ENCODE data around the gene TMEM198.

Gene TMEM198

GRCh38 chr2:219515874-219516629 is 27.8 kb upstream of the TMEM198 start:
- TF ChIP-seq, protein P1, sequence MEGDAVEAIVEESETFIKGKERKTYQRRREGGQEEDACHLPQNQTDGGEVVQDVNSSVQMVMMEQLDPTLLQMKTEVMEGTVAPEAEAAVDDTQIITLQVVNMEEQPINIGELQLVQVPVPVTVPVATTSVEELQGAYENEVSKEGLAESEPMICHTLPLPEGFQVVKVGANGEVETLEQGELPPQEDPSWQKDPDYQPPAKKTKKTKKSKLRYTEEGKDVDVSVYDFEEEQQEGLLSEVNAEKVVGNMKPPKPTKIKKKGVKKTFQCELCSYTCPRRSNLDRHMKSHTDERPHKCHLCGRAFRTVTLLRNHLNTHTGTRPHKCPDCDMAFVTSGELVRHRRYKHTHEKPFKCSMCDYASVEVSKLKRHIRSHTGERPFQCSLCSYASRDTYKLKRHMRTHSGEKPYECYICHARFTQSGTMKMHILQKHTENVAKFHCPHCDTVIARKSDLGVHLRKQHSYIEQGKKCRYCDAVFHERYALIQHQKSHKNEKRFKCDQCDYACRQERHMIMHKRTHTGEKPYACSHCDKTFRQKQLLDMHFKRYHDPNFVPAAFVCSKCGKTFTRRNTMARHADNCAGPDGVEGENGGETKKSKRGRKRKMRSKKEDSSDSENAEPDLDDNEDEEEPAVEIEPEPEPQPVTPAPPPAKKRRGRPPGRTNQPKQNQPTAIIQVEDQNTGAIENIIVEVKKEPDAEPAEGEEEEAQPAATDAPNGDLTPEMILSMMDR (IDR thresholded peaks at IDR 0.05; ENCODE audit: unreplicated experiment in 3 of 3): no peak
- Mint-ChIP-seq H3K4me3 (peak overlapping the region in 2 of 3 experiments; percentile 1 to 47), H3K27ac (no peak overlapping the region), H3K36me3 (ENCODE audit: low read depth) (no peaks in the 10 kb centered on the region), H3K27me3 (ENCODE audit: low read depth) (peaks cover 70% of the 10 kb centered on the region), H3K9me3 (no peaks in the 10 kb centered on the region), H3K4me1 (peaks cover 71% of the 10 kb centered on the region)

DNA sequence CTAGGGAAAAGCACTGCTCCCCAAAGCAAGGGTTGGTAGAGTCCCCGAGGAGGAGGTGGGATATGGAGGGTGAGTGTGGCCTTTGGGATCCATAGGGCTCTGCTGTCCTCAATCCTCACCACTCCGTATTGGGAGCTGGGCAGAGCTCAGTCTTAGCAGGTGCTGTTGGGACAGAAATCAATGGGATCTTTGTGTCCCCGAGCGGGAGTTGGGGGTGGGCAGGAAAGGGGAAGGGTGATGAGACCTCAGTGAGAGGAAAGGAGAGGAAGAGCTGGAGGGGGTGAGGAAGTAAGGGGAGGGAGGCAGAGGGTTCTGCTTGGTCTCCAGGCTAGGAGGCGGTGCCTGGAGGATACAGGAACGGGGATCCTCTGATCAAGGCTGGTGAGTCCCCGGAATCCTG is 26.9 kb upstream of the TMEM198 start:
- H3K9me3 Mint-ChIP-seq: no peaks in the 10 kb centered on the region
- peaks cover 62% of the 10 kb centered on the region for H3K27me3 Mint-ChIP-seq (ENCODE audit: low read depth)
- TF ChIP-seq, protein P1 (IDR thresholded peaks at IDR 0.05; ENCODE audit: unreplicated experiment in 3 of 3): no peak
- H3K4me3 Mint-ChIP-seq: peak overlapping the region in 1 of 3 experiments; percentile 47
- H3K36me3 Mint-ChIP-seq (ENCODE audit: low read depth): no peaks in the 10 kb centered on the region
- H3K4me1 Mint-ChIP-seq: peaks cover 78% of the 10 kb centered on the region
- H3K27ac Mint-ChIP-seq: no peak overlapping the region

- Mint-ChIP-seq H3K4me1 (peaks cover 76% of the 10 kb centered on the region), H3K27ac (peak overlapping the region; percentile 21 to 37 (median 36)), H3K4me3 (peak overlapping the region in 2 of 3 experiments; percentile 6 to 18), H3K9me3 (no peaks in the 10 kb centered on the region), H3K36me3 (ENCODE audit: low read depth) (no peaks in the 10 kb centered on the region), H3K27me3 (ENCODE audit: low read depth) (peaks cover 53% of the 10 kb centered on the region)
- TF ChIP-seq, protein P1 (IDR thresholded peaks at IDR 0.05; ENCODE audit: unreplicated experiment in 3 of 3): no peak
Measured at GRCh38 chr2:219517954-219518778, 25.7 kb upstream of the TMEM198 start.

DNA sequence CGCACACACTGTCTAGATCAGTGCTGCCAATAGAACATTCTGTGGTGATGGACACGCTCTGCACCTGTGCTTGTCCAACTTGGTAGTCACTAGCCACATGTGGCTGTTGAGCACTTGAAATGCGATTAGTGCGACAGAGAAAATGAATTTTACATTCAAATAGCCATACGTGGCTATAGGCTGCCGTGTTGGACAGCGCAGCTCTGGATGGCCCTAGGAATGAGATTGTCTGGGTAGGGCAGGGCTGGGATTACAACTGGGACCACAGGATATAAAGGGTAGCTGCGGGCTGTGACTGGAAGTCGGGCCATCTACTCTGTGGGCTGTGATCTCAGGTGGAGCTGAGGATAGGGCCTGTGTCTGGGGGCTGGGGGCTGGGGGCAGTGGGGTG is 24.3 kb upstream of the TMEM198 start:
- peak overlapping the region in 1 of 3 experiments; percentile 0 for H3K4me3 Mint-ChIP-seq
- peaks cover 43% of the 10 kb centered on the region for H3K27me3 Mint-ChIP-seq (ENCODE audit: low read depth)
- H3K27ac Mint-ChIP-seq: peak overlapping the region in 1 of 3 experiments; percentile 6
- TF ChIP-seq, protein P1 (IDR thresholded peaks at IDR 0.05; ENCODE audit: unreplicated experiment in 3 of 3): no peak
- peaks cover 68% of the 10 kb centered on the region for H3K4me1 Mint-ChIP-seq
- no peaks in the 10 kb centered on the region for H3K36me3 Mint-ChIP-seq (ENCODE audit: low read depth)
- no peaks in the 10 kb centered on the region for H3K9me3 Mint-ChIP-seq

DNA sequence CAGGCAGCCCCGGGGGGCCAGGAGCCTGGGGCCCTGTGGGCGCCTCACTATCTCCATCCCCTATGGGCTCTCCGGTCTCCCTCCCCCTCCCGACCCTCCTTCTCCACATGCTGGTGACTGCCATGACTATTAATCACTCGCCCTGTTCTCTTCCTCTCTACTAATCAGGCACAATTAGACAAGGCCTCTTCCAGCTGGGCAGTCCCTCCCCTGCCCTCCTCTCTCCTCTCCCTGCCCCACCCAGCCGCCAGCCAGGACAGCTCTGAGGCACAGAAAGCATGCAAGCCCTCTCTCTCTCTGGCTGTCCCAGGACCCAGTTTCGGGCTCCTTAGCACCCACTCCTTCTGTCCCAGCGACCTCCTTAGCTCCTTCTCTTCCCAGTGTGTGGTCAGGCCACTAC is 23.7 kb upstream of the TMEM198 start:
- Mint-ChIP-seq H3K36me3 (ENCODE audit: low read depth) (no peaks in the 10 kb centered on the region), H3K27ac (no peak overlapping the region), H3K27me3 (ENCODE audit: low read depth) (peaks cover 39% of the 10 kb centered on the region), H3K4me1 (peaks cover 71% of the 10 kb centered on the region), H3K4me3 (peak overlapping the region in 1 of 3 experiments; percentile 0), H3K9me3 (no peaks in the 10 kb centered on the region)
- TF ChIP-seq, protein P1 (IDR thresholded peaks at IDR 0.05; ENCODE audit: unreplicated experiment in 3 of 3): no peak
